Stimulated activated CD4-positive, alpha-beta T cell treated with anti-CD3 and anti-CD28 coated beads, Interleukin-1b, Interleukin-23, amount 100 ng/mL, for 24 hours (primary cell): ENCODE data around the gene GFRAL.
"Not testable (repeated sequence)": the region's sequence is repeated elsewhere in the genome, so short reads cannot be mapped to it uniquely, and the experiment has no call there.

Experiments
- DNase-seq, 4 experiments: peaks; one replicate each; pipeline ENCODE4 v3.0.0-alpha.2; 2020; ENCODE audit warnings: low read depth in 4 of 4, low spot score in 1 of 4

GFRAL gene

DNA sequence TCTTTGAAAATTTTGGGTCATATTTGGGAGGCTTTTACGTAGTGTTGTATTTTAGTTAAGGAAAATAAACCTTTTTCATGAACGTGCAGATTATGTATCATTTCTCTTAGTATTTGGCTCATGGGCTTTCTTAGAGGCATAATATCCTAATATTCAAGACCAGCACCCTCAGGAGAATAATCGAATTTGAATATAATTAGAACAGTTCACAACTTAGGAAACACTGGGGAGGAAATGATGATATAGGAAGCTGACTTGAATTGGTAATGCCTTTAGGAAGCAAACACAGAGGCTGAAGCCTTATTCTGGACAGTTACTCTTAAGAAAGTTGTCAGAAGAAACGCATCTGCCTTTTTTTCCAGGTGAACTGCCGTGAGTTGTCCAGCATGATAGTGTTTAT lies at the start of gene GFRAL:
GFRAL (plus strand) TSS at position 301 of the 400 bp plus-strand sequence; CDS start at position 387, 86 bp downstream.
- no peak for DNase-seq

DNA sequence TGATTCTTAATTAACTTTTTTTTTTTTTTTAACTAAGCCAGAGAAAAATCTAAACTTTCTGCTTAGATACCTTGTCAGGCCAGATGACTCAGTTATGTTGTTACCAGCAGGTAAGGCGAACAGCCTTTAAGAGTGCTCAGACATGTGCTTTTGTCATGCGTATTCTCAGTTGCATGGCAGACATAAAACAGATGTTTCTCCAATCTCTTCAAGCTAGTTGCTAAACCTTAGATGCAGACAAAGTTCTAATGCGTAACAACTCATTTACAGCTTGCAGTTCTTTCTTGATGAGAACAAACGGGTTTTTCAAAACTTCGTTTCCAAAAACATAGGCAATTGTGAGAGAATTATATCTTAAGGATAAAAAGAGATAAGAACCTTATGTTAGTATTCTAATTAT lies 49.6 kb upstream of the GFRAL start:
- no peak for DNase-seq

DNA sequence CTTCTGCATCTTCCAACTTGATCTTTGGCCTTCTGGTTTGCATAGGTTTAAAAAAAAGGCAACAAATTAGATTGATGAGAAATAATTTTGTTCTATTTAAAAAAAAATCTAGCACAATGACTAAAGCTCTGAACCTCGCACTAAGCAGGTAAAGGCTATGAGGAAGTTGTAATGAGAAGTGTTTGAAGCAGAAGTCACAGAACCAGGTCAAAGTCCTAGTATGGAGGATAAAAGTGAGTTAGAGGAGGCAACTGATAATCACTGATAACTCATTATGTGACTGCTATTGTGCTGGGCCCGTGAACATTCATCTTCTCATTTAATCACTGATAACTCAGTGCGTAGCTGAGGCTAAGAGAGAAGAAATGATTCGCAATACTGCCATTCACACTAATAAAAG lies 46.1 kb upstream of the GFRAL start:
- no peak for DNase-seq

DNA sequence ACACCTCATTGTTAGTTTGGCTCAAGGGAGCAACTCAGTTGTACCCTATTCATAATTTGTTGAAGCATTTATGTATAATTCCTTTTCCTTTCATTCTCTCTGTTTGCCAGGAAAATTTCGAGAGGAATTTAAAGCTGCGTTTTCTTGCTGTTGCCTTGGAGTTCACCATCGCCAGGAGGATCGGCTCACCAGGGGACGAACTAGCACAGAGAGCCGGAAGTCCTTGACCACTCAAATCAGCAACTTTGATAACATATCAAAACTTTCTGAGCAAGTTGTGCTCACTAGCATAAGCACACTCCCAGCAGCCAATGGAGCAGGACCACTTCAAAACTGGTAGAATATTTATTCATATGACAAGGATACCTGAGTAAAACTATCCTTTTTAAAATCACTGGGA lies 45.2 kb upstream of the GFRAL start:
- no peak for DNase-seq

- DNase-seq = no peak
These were observed 40.4 kb upstream of the GFRAL start for GRCh38 chr6:55286824-55287223.

- no peak for DNase-seq
These were observed 36.5 kb upstream of the GFRAL start for GRCh38 chr6:55290736-55291135.

- DNase-seq = no peak
These were observed 34.2 kb upstream of the GFRAL start for GRCh38 chr6:55293116-55293515.

GRCh38 chr6:55297214-55297613 lies 30.1 kb upstream of the GFRAL start:
- not testable (repeated sequence) for DNase-seq

DNA sequence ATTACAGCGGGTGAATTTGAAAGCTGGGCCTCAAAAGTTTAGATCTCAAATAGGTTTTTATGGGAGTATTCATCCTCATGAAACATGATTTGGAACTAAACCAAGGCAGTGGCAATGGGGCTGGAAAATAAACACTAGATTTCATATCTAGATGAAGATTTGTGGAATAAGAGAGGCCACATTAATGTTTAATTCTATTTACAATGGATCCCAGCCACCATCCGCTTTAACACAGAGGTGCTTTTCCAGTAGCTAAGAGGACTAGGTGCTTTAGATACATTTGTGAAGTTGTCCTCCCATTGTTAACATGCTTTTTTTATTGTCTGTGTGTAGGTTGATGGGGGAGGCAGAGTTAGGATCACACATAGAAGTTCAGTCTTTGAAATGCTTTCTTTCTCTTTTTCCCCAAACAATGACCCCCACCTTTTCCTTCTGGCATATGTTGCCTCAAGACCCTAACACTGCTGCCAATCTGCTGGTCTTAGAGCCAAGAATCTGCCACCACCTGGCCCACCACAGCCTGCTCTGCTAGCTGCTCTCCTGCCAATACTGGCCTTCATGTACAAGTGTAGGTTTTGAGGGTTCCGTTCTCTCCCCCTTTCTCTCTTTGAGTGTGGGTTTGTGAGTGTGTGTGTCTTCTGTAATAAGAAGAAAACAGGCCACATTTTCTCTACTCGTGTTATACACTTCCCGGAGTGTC lies 27.8 kb upstream of the GFRAL start:
- DNase-seq = no peak

GRCh38 chr6:55304747-55305146 lies 22.5 kb upstream of the GFRAL start:
- DNase-seq = no peak

- DNase-seq = no peak
These were observed 7.1 kb upstream of the GFRAL start for GRCh38 chr6:55319961-55320695.

DNA sequence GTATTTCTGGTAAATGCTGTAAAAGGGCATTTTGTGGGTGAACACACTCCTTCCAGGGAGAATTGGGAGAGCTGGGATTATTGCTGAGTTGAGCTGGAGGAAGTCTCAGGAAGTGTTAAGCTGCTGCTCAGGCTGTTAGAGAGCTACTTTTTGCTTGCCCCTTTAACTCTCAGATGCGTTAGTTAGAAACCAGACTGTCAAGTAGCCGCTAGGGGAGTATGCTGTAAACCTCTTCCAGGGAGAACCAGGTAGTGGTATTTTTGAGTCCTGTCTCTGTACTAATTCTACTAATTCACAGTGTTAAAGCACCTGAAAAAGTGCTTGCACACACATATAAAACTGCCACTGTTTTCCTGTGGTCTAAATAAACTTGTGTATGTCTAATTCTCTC lies 6.6 kb upstream of the GFRAL start:
- no peak for DNase-seq

- no peak for DNase-seq
These were observed 49.9 kb downstream of the GFRAL start for GRCh38 chr6:55377150-55377549.

DNA sequence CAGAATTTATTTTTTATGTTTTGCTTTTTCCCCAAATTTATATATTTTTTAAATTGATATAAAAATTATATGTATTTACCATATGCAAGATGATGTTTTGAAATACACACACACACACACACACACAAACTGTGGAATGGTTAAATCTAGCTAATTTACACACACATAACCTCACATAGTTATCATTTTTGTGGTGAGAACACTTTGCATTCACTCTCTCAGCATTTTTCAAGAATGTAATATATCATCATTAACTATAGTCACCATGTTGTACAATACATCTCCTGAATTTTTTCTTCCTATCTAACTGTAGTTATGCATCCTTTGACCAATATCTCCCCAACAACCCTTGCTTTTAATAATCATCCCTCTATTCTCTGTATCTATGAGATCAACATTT lies 52.2 kb downstream of the GFRAL start:
- no peak for DNase-seq

- DNase-seq = no peak
These were observed 52.6 kb downstream of the GFRAL start for GRCh38 chr6:55379895-55380294.

GRCh38 chr6:55388211-55388610 lies 60.9 kb downstream of the GFRAL start:
- DNase-seq = no peak

DNA sequence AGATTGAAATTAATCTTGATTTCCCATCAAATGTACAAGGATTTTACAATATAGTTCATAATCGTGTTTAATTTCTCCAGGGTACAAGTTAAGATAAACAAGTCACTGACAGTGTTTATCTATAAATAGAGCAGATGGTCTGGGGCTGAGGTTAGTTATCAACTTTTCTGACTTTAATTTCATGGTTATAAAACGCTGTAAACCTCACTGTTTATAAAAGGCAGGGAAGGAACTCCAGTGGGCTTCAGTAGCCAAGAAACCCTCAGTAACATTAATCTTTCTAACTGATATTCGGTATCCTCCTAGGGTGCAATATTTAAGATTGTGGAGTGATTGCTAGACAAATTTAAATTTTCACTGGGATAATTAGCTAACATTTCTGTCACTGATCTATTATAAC lies 68.6 kb downstream of the GFRAL start:
- no peak for DNase-seq

DNA sequence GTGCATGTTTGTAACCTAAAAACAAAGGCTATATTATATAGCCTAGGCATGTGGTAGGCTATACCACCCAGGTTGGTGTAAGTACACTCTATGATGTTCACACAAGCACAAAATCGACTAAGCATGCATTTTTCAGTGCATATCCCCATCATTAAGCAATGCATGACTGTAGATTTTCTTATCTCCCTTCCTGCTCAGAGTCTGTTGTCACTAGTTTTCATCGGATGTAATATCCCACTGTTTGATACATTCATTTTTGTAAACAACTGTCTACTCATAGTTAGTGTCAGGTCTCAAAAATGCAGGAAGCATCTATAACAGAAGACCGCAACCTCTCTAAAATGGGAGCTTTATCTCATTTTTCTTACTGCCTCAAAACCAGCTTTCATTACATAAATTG lies 70.7 kb downstream of the GFRAL start:
- DNase-seq = no peak

- DNase-seq = no peak
These were observed 72.1 kb downstream of the GFRAL start for GRCh38 chr6:55399351-55399750.

GRCh38 chr6:55405474-55406235 lies 78.4 kb downstream of the GFRAL start:
- DNase-seq = no peak

DNA sequence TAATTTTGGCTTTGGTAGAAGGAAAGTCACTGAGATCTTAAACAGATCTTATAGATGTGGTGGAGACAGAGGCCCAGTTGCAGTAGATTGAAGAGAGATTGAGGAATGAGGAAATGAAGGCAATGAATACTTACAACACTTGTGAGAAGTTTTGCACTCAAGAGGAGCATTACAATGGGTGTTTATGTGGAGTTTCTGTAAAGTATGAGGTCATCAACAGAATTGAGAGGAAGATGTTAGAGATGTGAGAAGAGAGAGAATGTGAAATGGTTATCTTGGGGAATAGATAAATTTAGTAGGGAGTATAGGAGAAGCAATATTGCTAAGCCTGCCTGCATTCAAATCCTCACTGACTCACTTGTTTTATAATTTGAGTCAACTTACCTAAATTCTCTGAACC lies 83.4 kb downstream of the GFRAL start:
- no peak for DNase-seq

DNA sequence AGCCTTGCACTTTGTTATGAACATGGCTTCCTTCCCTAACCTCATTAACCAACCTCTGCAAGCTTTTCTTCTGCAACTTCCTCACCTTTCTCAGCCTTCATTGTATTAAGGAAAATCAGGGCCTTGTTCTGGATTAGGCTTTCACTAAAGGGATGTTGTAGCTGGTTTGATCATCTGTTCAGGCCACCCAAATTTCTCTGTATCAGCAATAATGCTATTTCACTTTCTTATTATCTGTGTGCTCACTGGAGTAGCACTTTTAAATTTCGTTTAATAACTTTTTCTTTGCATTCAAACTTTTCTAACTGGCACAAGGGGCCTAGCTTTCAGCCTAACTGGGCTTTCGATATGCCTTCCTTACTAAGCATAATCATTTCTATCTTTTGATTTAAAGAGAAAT lies 96.7 kb downstream of the GFRAL start:
- no peak for DNase-seq
